ENCODE measurements around the gene TULP1. TPM values are rescaled to one million over a fixed set of nuclear protein-coding genes. Genes with fewer than 3 reads are reported as not detected.

TULP1 gene
- total and polyA plus RNA-seq, 4 donors: not detected

DNA sequence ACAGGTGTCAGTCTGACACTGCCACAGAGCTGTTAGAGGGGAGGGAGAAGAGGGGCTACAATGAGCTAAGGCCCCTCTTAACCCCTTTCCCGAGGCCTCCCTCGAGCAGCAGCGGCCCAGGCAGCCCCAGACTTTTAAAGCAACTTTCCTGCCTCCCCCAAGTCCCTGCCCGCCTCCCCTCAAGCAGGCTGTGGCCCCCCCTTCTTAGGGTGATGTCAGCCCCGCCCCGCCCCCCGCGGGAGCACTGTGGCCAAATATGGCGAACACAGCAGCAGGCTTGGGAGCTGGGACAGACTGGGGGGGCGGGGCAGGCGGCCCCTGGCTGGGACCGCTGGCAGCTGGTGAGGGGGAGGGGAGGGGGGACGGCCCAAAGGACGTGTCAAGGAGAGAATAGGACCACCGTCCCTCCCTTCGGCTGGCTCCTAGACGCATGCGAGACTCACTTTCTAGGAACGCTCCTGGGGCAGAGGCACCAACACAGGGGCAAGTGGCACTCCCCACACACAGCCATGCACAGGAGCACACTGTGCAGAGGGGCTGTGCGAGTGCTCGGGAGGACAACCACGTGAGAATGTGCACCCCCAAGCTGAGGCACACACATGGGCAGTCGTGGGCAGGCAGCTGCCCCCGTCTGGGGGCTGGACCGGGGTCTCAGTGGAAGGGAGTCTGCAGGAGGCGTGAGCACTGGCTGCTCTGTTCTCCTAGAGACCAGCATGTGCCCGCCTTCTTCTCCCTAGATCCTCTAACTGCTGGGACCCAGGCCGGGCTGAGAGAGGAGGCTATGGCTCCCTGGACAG, 22.5 kb downstream of the TULP1 start:
- H3K9ac ChIP-seq (ENCODE audit: low read depth in 1 of 2, low read length in 2 of 2): no peak overlapping the region
- H3K4me3 ChIP-seq (ENCODE audit: low read depth in 1 of 3, low read length in 3 of 3): no peak overlapping the region

More for the DNA sequence above, 22.5 kb downstream of the TULP1 start:
- Histone ChIP-seq H3K27ac (ENCODE audit: low read depth in 1 of 2, low read length in 2 of 2) (no peak overlapping the region), H3K27me3 (ENCODE audit: control insufficient read depth in 4 of 4, insufficient read depth in 4 of 4, low read length in 3 of 4) (no peaks in the 10 kb centered on the region), H3K9me3 (ENCODE audit: control insufficient read depth in 4 of 4, low read length in 3 of 4) (no peaks in the 10 kb centered on the region), H3K36me3 (ENCODE audit: control insufficient read depth in 4 of 4, insufficient read depth in 3 of 4, low read depth in 1 of 4, low read length in 3 of 4) (no peaks in the 10 kb centered on the region), H3K4me1 (ENCODE audit: control insufficient read depth in 4 of 4, insufficient read depth in 4 of 4, low read length in 3 of 4) (peaks cover 8 to 23% (median 12%) of the 10 kb centered on the region in 4 donors)
- TF ChIP-seq, protein P1, sequence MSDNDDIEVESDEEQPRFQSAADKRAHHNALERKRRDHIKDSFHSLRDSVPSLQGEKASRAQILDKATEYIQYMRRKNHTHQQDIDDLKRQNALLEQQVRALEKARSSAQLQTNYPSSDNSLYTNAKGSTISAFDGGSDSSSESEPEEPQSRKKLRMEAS (IDR thresholded peaks at IDR 0.05): no peak
- TF ChIP-seq NR2F2 (IDR thresholded peaks at IDR 0.05) (no peak), SP1 (IDR thresholded peaks at IDR 0.05) (no peak), HNF4A (conservative IDR thresholded peaks at IDR 0.05) (no peak), GABPA (IDR thresholded peaks at IDR 0.05 in 1 of 2, conservative IDR thresholded peaks at IDR 0.05 in 1 of 2) (no peak), TAF1 (conservative IDR thresholded peaks at IDR 0.05) (no peak), RAD21 (IDR thresholded peaks at IDR 0.05) (no peak), HNF4G (IDR thresholded peaks at IDR 0.05) (no peak), FOXA2 (IDR thresholded peaks at IDR 0.05) (no peak), YY1 (IDR thresholded peaks at IDR 0.05) (no peak), RXRA (IDR thresholded peaks at IDR 0.05) (no peak), FOXA1 (IDR thresholded peaks at IDR 0.05) (no peak), EGR1 (IDR thresholded peaks at IDR 0.05; ENCODE audit: low read depth in 2 of 2) (no peak), JUND (IDR thresholded peaks at IDR 0.05) (no peak)
- TF ChIP-seq, protein P2, sequence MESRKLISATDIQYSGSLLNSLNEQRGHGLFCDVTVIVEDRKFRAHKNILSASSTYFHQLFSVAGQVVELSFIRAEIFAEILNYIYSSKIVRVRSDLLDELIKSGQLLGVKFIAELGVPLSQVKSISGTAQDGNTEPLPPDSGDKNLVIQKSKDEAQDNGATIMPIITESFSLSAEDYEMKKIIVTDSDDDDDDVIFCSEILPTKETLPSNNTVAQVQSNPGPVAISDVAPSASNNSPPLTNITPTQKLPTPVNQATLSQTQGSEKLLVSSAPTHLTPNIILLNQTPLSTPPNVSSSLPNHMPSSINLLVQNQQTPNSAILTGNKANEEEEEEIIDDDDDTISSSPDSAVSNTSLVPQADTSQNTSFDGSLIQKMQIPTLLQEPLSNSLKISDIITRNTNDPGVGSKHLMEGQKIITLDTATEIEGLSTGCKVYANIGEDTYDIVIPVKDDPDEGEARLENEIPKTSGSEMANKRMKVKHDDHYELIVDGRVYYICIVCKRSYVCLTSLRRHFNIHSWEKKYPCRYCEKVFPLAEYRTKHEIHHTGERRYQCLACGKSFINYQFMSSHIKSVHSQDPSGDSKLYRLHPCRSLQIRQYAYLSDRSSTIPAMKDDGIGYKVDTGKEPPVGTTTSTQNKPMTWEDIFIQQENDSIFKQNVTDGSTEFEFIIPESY (IDR thresholded peaks at IDR 0.05): no peak
- TF ChIP-seq, protein P3, sequence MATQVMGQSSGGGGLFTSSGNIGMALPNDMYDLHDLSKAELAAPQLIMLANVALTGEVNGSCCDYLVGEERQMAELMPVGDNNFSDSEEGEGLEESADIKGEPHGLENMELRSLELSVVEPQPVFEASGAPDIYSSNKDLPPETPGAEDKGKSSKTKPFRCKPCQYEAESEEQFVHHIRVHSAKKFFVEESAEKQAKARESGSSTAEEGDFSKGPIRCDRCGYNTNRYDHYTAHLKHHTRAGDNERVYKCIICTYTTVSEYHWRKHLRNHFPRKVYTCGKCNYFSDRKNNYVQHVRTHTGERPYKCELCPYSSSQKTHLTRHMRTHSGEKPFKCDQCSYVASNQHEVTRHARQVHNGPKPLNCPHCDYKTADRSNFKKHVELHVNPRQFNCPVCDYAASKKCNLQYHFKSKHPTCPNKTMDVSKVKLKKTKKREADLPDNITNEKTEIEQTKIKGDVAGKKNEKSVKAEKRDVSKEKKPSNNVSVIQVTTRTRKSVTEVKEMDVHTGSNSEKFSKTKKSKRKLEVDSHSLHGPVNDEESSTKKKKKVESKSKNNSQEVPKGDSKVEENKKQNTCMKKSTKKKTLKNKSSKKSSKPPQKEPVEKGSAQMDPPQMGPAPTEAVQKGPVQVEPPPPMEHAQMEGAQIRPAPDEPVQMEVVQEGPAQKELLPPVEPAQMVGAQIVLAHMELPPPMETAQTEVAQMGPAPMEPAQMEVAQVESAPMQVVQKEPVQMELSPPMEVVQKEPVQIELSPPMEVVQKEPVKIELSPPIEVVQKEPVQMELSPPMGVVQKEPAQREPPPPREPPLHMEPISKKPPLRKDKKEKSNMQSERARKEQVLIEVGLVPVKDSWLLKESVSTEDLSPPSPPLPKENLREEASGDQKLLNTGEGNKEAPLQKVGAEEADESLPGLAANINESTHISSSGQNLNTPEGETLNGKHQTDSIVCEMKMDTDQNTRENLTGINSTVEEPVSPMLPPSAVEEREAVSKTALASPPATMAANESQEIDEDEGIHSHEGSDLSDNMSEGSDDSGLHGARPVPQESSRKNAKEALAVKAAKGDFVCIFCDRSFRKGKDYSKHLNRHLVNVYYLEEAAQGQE (IDR thresholded peaks at IDR 0.05): no peak
- TF ChIP-seq, protein P4, sequence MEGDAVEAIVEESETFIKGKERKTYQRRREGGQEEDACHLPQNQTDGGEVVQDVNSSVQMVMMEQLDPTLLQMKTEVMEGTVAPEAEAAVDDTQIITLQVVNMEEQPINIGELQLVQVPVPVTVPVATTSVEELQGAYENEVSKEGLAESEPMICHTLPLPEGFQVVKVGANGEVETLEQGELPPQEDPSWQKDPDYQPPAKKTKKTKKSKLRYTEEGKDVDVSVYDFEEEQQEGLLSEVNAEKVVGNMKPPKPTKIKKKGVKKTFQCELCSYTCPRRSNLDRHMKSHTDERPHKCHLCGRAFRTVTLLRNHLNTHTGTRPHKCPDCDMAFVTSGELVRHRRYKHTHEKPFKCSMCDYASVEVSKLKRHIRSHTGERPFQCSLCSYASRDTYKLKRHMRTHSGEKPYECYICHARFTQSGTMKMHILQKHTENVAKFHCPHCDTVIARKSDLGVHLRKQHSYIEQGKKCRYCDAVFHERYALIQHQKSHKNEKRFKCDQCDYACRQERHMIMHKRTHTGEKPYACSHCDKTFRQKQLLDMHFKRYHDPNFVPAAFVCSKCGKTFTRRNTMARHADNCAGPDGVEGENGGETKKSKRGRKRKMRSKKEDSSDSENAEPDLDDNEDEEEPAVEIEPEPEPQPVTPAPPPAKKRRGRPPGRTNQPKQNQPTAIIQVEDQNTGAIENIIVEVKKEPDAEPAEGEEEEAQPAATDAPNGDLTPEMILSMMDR (IDR thresholded peaks at IDR 0.05; ENCODE audit: low read depth, low read length, missing input control): no peak
- TF ChIP-seq, protein P5, sequence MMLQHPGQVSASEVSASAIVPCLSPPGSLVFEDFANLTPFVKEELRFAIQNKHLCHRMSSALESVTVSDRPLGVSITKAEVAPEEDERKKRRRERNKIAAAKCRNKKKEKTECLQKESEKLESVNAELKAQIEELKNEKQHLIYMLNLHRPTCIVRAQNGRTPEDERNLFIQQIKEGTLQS (IDR thresholded peaks at IDR 0.05): no peak
- 71% methylated on average over 28 of the region's 28 CpGs for WGBS
- DNase-seq (ENCODE audit: low spot score): no peak
